ENCODE data around the gene OCA2.

GRCh38 chr15:28111543-28111942 is 12.4 kb upstream of the OCA2 start:
- no peak for TF ChIP-seq CTCF (IDR thresholded peaks at IDR 0.05; ENCODE audit: insufficient read depth, low read length)
- no peak for TF ChIP-seq POLR2AphosphoS5 (IDR thresholded peaks at IDR 0.05; ENCODE audit: low read depth)
- TF ChIP-seq REST (IDR thresholded peaks at IDR 0.05; ENCODE audit: insufficient replicate concordance, low read depth), result no peak

All from HL-60 (cell line).